Heart left ventricle (tissue), 16 donors: ENCODE results near the gene RNF4. TPM values are rescaled to one million over a fixed set of nuclear protein-coding genes. Genes with fewer than 3 reads are reported as not detected.

Experiments used
- ATAC-seq, 4 donors: fragments of 200-7000 bp; cut with Tn5 transposase; one replicate each; pipeline ENCODE4 v1.9.1; 2020 to 2022; ENCODE audit warnings: moderate library complexity in 4 of 4, mild to moderate bottlenecking in 3 of 4, moderate number of reproducible peaks in 1 of 4
- DNase-seq, 5 donors: peaks; one replicate each; pipeline ENCODE4 v3.0.0-alpha.2; 2020
- H3K27ac ChIP-seq, 12 donors: fragments of 200-600 bp; sonication (generic) in 4 of 12; one replicate each; pipeline versions ENCODE4 v1.5.0 to v1.8.0; 2016 to 2022; ENCODE audit warnings: mild to moderate bottlenecking in 2 of 12
- H3K27me3 ChIP-seq, 9 donors: fragments of 200-600 bp; sonication (generic) in 2 of 9; one replicate each; pipeline versions ENCODE4 v1.5.1 to v1.8.0; 2016 to 2022; ENCODE audit warnings: mild to moderate bottlenecking in 3 of 9
- H3K36me3 ChIP-seq, 9 donors: fragments of 200-600 bp; sonication (generic) in 2 of 9; one replicate each; pipeline versions ENCODE4 v1.5.0 to v1.8.0; 2018 to 2022; ENCODE audit warnings: mild to moderate bottlenecking in 2 of 9
- H3K4me1 ChIP-seq, 12 donors: fragments of 200-600 bp; sonication (generic) in 4 of 12; one replicate each; pipeline versions ENCODE4 v1.5.0 to v1.8.0; 2016 to 2022; ENCODE audit warnings: mild to moderate bottlenecking in 3 of 12
- H3K4me3 ChIP-seq, 12 donors: fragments of 200-600 bp; sonication (generic) in 4 of 12; one replicate each; pipeline versions ENCODE4 v1.5.0 to v1.8.0; 2017 to 2022; ENCODE audit warnings: mild to moderate bottlenecking in 9 of 12, moderate library complexity in 4 of 12
- H3K9me3 ChIP-seq, 12 donors: fragments of 200-600 bp; sonication (generic) in 4 of 12; one replicate each; pipeline versions ENCODE4 v1.5.0 to v1.8.0; 2016 to 2022; ENCODE audit warnings: mild to moderate bottlenecking in 1 of 12
- CTCF ChIP-seq, 12 donors: fragments of 200-600 bp; sonication (generic) in 4 of 12; IDR thresholded peaks; one replicate each; pipeline versions ENCODE4 v1.5.0 to v1.8.0; 2018 to 2022; ENCODE audit warnings: antibody characterized with exemption in 12 of 12, mild to moderate bottlenecking in 5 of 12
- POLR2A ChIP-seq, 2 donors: fragments of 450-650 bp; IDR thresholded peaks; one replicate each; pipeline ENCODE4 v1.6.1; 2017; ENCODE audit warnings: antibody characterized with exemption in 2 of 2, mild to moderate bottlenecking in 2 of 2, moderate library complexity in 2 of 2
- WGBS, 4 donors: extraction: QIAGEN DNeasy Blood & Tissue Kit in 2 of 4; methylation state at CpG; one replicate each; pipeline versions ENCODE4 v1.1.5 to v1.1.7; 2013 to 2018; 5-methylcytosine and 5-hydroxymethylcytosine counted together
- intact Hi-C, 10 donors: fragments of 100-400 bp; cut with DNase I; formaldehyde crosslinking; loops; one replicate each; pipeline versions ENCODE4 v1.11.1 to v1.14.2; 2022
- polyA plus RNA-seq, 2 donors: library from polyadenylated mRNA; stranded (reverse); fragments of 200-250 nt; gene quantifications; one replicate each; pipeline ENCODE4 v1.2.3, GENCODE V29; 2013
- total RNA-seq, 9 donors: library from RNA; depleted of rRNA in 2 of 9; stranded (reverse); fragments of >200 nt in 2 of 9; fragmentation: NEBNext Ultra II Directional in 3 of 9; extraction: Animal tissue kit (Norgen Biotek cat#: 25700) in 3 of 9; gene quantifications; one replicate each; pipeline versions ENCODE4 v1.1.0 to v1.2.4, GENCODE V29; 2016 to 2023
- donor health status: ischemic (EF 13 %, LVEDD 7.1; RV severe dilation, severe dysfunction).
- donor health status: healthy with polysubstance abuse.
- donor health status: DM: no; HTN: yes; CAD: no.
- donor health status: DM: no; HTN: no; CAD: no.
- donor health status: ischemic (EF 25% LVEDD 6.9; RV normal size, moderate dysfunction).
- donor health status: ischemic (EF 25% LVEDD 5.7; RV mildly dilated, moderate dysfunction).
- donor health status: healthy.
- donor health status: DM: yes; HTN: yes; CAD: no.
- donor health status: ischemic (EF 35%, LVEDD 5.7; RV mildly dilated, moderate dysfunction).
- donor health status: nonischemic (EF 11% LVEDD 7.7; RV severe dilation, severe dysfunction).
- donor health status: DM: yes; HTN: yes; CAD: no.
- donor health status: PGD.
- donor health status: ischemic (EF 29% LVEDD 5.4; RV normal size, mild dysfunction).
- donor health status: nonischemic (EF 23%, LVEDD 6.1; RV moderate dilation, normal function).

Gene RNF4
- total and polyA plus RNA-seq, 11 donors = 10.6 to 45.7 (median 30.8) TPM

DNA sequence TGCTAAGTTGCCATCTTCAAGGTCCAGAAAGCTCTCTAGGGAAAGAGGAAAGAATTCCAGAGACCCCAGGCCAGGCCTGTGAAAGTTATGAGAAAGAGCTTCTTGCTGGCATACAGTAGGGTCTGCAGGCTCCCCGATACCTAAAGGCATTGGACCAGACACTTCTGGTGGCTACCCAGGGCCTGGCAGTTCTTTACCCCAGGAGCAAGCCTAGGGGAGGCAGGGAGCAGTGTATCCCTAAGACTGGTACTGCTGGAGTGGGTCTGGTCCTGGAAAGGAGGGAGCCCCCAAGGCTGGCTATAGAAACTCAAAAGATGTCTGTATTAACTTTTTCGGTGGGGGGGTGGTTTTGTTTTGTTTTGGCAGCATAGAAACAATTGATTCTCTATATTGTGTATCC lies 47.7 kb downstream of the RNF4 start:
- no peaks in the 10 kb centered on the region for H3K9me3 ChIP-seq
- DNase-seq (no peak), ATAC-seq (peak in 3 of 4 donors; percentile 6 to 17 (median 8))
- H3K4me3 ChIP-seq = no peak overlapping the region
- peaks cover 0 to 30% (median 14%) of the 10 kb centered on the region in 12 donors for H3K4me1 ChIP-seq
- WGBS, 4 donors = 87 to 94% (median 89%) methylated on average over 2 of the region's 2 CpGs
- TF ChIP-seq POLR2A (IDR thresholded peaks at IDR 0.05) (no peak), CTCF (IDR thresholded peaks at IDR 0.05) (no peak)
- H3K27me3 ChIP-seq = no peaks in the 10 kb centered on the region
- intact Hi-C loops = no loop called here
- peak overlapping the region in 11 of 12 donors; percentile 31 to 86 (median 63) for H3K27ac ChIP-seq
- H3K36me3 ChIP-seq = peaks cover 0 to 51% (median 36%) of the 10 kb centered on the region in 9 donors

DNA sequence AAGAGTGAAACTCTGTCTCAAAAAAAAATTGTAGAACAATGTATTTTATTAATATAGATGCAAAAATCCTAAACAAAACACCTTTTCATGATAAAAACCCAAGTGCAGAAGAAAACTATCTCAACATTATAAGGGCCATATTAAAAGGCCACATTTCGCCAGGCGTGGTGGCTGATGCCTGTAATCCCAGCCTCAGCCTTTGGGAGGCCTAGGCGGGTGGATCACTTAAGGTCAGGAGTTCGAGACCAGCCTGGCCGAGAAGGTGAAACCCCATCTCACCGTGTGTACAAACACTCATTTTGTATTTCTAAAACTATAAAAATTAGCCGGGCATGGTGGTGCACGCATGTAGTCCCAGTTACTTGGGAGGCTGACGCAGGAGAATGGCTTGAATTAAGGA lies 57.7 kb downstream of the RNF4 start:
- Histone ChIP-seq H3K27me3 (no peaks in the 10 kb centered on the region), H3K36me3 (no peaks in the 10 kb centered on the region), H3K4me3 (no peak overlapping the region), H3K9me3 (no peaks in the 10 kb centered on the region), H3K4me1 (no peaks in the 10 kb centered on the region), H3K27ac (no peak overlapping the region)
- intact Hi-C loops = no loop called here
- TF ChIP-seq CTCF (IDR thresholded peaks at IDR 0.05) = no peak
- TF ChIP-seq POLR2A (IDR thresholded peaks at IDR 0.05) = no peak
- ATAC-seq (no peak), DNase-seq (no peak)
- 96 to 98% (median 96%) methylated on average over 9 of the region's 9 CpGs for WGBS, 4 donors

GRCh38 chr4:2534904-2535375 lies 66.0 kb downstream of the RNF4 start:
- intact Hi-C loops = loop anchor here in 7 of 10 donors (5.0 to 10.0 kb wide), 9 partner anchors 53 to 293 kb away; partner anchors contain the start of genes RNF4 (in 5 of the 7), HAUS3 (in 2 of the 7), POLN (in 2 of the 7) and CFAP99 (in 1 of the 7)
- peaks cover 0 to 3% (median 0%) of the 10 kb centered on the region in 9 donors for H3K36me3 ChIP-seq
- H3K4me3 ChIP-seq = peak overlapping the region; percentile 65 to 99 (median 86)
- peak overlapping the region; percentile 94 to 99 (median 97) for H3K27ac ChIP-seq
- WGBS, 4 donors = 51 to 66% (median 58%) methylated on average over 5 of the region's 5 CpGs
- DNase-seq (no peak), ATAC-seq (no peak)
- H3K27me3 ChIP-seq = no peaks in the 10 kb centered on the region
- no peak for TF ChIP-seq CTCF (IDR thresholded peaks at IDR 0.05)
- TF ChIP-seq POLR2A (IDR thresholded peaks at IDR 0.05) = no peak
- H3K9me3 ChIP-seq = no peaks in the 10 kb centered on the region
- H3K4me1 ChIP-seq = peaks cover 5 to 37% (median 26%) of the 10 kb centered on the region in 12 donors

DNA sequence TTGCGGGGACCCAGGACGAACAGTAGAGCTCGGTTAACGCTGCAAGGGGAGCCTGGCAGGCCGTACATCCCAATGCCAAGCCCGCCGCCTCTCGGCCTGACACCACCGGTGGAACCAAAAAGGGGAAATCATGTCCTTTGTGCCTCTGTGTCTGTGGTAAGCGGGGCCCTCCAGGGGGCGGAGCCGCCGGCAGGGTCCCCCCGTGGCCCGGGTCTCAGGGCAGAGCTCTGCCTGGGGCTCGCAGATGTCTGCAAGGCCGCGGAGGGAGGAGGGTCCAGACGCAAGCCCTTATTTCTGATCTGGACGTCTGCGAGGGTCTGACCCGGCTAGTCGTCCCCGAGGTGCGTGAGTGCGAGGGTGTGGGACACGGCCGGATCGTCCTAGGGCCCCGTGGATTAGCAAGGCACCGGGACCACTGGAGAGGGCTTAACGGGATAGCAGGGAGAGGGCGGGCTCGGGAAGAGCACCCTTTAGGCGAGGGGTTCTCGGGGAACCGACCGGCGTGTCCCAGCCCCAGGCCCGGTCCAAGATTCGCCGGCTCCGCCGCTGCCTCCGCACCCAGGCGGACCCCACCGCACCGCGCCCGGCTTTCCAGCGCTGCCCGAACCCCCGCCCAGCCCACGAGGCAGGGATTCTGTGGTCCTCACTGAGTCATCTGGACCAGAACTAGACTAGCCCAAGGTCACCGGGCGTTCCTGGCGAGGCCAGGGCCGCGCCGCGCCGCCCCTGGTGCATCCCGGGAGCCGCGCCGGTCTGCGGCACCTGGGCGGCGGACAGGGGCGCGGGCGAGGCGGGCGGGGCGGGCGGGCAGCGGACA lies 66.7 kb downstream of the RNF4 start:
- Histone ChIP-seq H3K4me1 (peaks cover 5 to 38% (median 26%) of the 10 kb centered on the region in 12 donors), H3K9me3 (no peaks in the 10 kb centered on the region), H3K36me3 (peaks cover 0 to 3% (median 0%) of the 10 kb centered on the region in 9 donors), H3K4me3 (peak overlapping the region; percentile 65 to 99 (median 86)), H3K27ac (peak overlapping the region; percentile 94 to 99 (median 97)), H3K27me3 (no peaks in the 10 kb centered on the region)
- ATAC-seq = peak; percentile 0 to 16 (median 8)
- intact Hi-C loops = loop anchor here in 8 of 10 donors (2.0 to 10.0 kb wide), 10 partner anchors 53 to 293 kb away; partner anchors contain the start of genes RNF4 (in 7 of the 8), HAUS3 (in 2 of the 8), POLN (in 2 of the 8) and CFAP99 (in 1 of the 8)
- WGBS, 4 donors = 2 to 15% (median 2%) methylated on average over 12 to 77 of the region's 77 CpGs
- DNase-seq = peak; percentile 53 to 81 (median 58)
- TF ChIP-seq POLR2A (IDR thresholded peaks at IDR 0.05) = no peak
- peak in 5 of 12 donors; percentile 7 to 38 (median 33) for TF ChIP-seq CTCF (IDR thresholded peaks at IDR 0.05)
